Duodenal mucosa (tissue), 2 donors: ENCODE data around the gene JMJD8.

Source experiments
- H3K27ac ChIP-seq: one replicate; pipeline ENCODE4 v1.7.0; 2013; ENCODE audit warnings: low read depth, low read length
- H3K27me3 ChIP-seq, 2 donors: one replicate each; pipeline ENCODE4 v1.7.0; 2013; ENCODE audit warnings: low read length in 2 of 2, control low read depth in 1 of 2; ENCODE audit not compliant: insufficient read depth in 2 of 2, control insufficient read depth in 1 of 2
- H3K36me3 ChIP-seq, 2 donors: one replicate each; pipeline ENCODE4 v1.7.0; 2013; ENCODE audit warnings: low read length in 2 of 2, control low read depth in 1 of 2; ENCODE audit not compliant: insufficient read depth in 2 of 2, control insufficient read depth in 1 of 2
- H3K4me1 ChIP-seq, 2 donors: one replicate each; pipeline ENCODE4 v1.7.0; 2013; ENCODE audit warnings: low read length in 2 of 2, control low read depth in 1 of 2; ENCODE audit not compliant: insufficient read depth in 2 of 2, control insufficient read depth in 1 of 2
- H3K4me3 ChIP-seq, 2 donors: one replicate each; pipeline ENCODE4 v1.7.0; 2013; ENCODE audit warnings: low read length in 2 of 2, low read depth in 1 of 2
- H3K9ac ChIP-seq, 2 donors: one replicate each; pipeline ENCODE4 v1.7.0; 2013; ENCODE audit warnings: low read length in 2 of 2, low read depth in 1 of 2
- H3K9me3 ChIP-seq, 2 donors: one replicate each; pipeline ENCODE4 v1.7.0; 2013; ENCODE audit warnings: low read length in 2 of 2, control low read depth in 1 of 2; ENCODE audit not compliant: control insufficient read depth in 1 of 2

The JMJD8 gene, protein sequence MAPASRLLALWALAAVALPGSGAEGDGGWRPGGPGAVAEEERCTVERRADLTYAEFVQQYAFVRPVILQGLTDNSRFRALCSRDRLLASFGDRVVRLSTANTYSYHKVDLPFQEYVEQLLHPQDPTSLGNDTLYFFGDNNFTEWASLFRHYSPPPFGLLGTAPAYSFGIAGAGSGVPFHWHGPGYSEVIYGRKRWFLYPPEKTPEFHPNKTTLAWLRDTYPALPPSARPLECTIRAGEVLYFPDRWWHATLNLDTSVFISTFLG

DNA sequence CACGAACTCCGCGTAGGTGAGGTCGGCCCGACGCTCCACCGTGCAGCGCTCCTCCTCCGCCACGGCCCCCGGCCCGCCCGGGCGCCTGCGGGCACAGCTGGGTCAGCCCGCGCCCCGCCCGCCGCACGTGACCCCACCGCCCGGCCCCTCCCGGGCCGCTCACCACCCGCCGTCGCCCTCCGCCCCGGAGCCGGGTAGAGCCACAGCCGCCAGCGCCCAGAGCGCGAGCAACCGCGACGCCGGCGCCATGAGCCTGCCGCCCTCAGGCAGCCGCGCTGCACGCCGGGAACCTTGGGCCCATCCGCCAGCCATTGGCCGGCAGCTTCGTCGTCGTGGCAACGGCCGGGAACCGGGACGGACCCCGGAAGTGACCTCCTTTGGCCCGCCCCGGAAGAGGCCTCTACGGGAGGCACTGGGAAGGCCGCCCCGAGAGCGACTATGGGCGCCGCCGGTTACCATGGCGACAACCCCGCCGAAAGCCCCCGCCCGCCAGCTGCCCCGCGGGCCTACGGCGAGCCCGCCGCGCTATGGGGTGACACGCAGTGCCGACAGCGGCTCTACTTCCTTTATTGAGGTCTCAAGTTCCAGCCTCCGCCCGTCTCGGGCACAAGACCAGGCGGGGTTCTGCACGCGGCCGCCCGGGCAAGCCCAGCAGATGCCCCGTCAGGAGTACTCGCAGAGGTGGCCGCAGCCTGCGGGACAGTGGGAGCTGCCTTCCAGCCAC is at the start of gene JMJD8:
JMJD8 (minus strand) TSS at position 264 of the 724 bp plus-strand sequence; CDS start at position 249, 15 bp downstream.
- no peaks in the 10 kb centered on the region for H3K9me3 ChIP-seq
- H3K27me3 ChIP-seq: no peaks in the 10 kb centered on the region
- peak within 1 kb of the TSS; percentile 43 to 54 for H3K9ac ChIP-seq
- peak within 1 kb of the TSS; percentile 71 to 77 for H3K4me3 ChIP-seq
- H3K4me1 ChIP-seq: peaks cover 21 to 47% of the 10 kb centered on the region in 2 donors
- H3K36me3 ChIP-seq: peaks cover 21 to 42% of the 10 kb centered on the region in 2 donors
- H3K27ac ChIP-seq: peak within 1 kb of the TSS; percentile 70

DNA sequence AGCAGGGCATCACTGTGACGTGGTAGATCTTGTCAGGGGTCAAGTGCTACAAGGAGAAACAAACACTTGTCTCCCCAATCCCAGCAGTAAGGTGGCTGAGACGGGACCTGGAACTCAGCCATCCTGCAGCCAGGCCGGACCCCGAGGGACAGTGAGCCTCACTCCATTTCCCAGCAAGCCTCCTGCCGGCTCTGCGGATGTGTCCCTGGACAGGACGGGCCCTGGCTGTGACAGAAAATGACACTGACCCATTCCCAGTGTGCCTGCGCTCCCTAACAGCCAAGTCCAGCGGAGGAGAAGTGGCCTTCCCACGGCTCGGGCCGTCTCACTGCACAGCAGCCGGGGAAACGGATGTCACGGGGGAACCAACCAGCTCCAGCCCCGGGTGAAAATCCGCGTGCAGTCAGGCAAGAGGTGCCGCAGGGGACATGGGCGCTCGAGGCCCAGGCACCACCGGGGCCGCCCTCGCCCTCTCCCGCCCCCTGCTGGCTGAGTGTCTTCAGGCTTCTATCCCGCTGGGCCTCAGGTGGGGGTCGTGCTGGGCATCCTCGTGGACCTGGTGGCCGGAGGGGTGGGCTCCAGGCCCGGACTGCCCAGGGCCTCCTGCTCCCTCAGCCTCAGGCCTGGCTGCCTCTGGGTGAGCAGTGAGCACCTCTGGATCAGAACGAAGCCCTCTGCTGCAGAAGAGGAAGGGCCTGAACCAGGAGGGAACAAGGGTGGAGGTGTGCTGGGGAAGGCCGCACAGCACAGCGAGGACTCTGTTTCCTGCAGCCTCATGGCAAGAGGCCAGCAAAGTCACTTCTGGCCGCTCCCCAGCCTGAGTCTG is 49.5 kb upstream of the JMJD8 start:
- no peak overlapping the region for H3K27ac ChIP-seq
- no peaks in the 10 kb centered on the region for H3K27me3 ChIP-seq
- peaks cover 34 to 56% of the 10 kb centered on the region in 2 donors for H3K36me3 ChIP-seq
- H3K4me3 ChIP-seq: no peak overlapping the region
- no peak overlapping the region for H3K9ac ChIP-seq
- H3K4me1 ChIP-seq: peaks cover 0 to under 1% of the 10 kb centered on the region in 2 donors
- no peaks in the 10 kb centered on the region for H3K9me3 ChIP-seq

DNA sequence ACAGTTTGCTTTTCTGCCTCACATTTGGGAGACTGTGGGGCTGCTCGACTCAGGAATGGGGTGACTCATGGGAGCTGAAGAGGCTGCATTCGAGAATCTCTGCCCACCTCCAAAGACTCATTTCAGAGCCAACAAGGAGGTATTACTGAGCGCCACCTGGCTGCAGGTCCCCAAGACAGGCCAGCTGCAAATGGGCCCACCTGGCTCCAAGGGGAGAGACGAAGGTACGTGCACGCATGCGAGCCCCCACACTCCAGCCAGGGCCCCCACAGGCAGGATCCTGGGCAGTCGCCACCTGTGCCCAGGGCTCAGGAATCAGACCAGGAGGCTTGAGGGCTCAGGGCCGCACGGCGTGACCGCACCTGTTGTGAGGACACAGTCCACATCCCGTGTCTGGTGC is 48.8 kb upstream of the JMJD8 start:
- H3K4me1 ChIP-seq: peaks cover 0 to 4% of the 10 kb centered on the region in 2 donors
- peaks cover 34 to 54% of the 10 kb centered on the region in 2 donors for H3K36me3 ChIP-seq
- H3K27me3 ChIP-seq: no peaks in the 10 kb centered on the region
- no peaks in the 10 kb centered on the region for H3K9me3 ChIP-seq
- H3K9ac ChIP-seq: no peak overlapping the region
- no peak overlapping the region for H3K4me3 ChIP-seq
- H3K27ac ChIP-seq: no peak overlapping the region

DNA sequence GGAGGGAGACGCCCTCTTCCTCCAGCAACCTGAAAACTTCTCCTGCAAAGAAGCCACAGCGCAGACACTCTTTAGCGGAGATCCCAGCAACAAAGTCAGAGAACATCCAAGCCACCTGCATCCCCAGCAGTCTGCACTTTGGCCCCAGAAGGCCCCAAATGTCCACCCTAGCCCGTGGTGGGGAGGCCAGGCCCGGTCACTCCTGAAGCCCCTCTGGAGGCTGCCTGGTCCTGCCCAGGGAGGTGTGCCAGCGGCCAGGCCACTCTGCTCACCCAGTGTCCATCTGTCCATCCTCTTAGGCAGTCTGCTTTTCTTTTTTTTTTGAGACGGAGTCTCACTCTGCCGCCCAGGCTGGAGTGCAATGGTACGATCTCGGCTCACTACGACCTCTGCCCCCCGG is 48.2 kb upstream of the JMJD8 start:
- Histone ChIP-seq H3K9ac (no peak overlapping the region), H3K27ac (no peak overlapping the region), H3K36me3 (peaks cover 34 to 48% of the 10 kb centered on the region in 2 donors), H3K4me1 (peaks cover 0 to 8% of the 10 kb centered on the region in 2 donors), H3K27me3 (peaks cover 0 to 3% of the 10 kb centered on the region in 2 donors), H3K4me3 (no peak overlapping the region), H3K9me3 (no peaks in the 10 kb centered on the region)

DNA sequence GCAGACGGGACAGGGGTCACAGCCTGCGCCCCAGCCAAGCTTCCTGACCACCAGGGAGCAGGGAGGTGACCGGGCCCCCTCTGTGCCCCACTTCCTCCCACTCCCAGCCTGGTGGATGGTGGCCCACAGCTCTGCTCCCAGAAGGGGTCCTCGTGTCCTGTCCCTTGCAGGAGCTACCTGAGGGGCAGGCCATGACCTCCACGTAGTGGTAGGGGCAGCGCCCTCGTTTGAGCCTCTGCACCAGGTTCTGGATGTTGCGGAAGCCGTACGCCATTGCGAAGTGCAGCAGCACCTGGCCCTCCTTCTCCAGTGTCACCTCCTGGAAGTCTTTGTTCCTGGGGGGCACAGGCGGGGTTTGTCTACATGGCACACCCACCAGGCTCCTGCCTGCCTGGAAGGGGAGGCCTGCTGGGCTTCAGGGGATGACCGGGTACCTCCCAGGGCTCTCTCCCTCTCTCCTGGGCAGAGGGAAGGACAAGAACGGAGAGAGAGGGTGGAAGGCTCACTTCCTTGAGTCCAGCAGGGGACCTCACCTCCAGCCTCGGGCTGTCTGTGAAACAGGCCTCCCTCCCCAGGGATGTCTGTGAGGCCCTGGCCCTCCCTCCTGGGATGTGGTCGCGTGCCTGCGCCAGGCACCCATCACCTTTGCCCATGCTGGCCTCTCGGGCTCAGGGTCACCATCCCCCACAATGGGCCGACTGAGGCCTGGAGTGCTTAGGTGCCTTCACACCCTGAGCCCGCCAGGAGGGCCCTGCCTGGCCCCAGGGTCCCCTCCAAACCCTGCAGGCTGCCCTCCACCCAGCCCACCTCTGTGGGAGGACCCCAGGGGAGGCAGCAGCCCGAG is 46.8 kb upstream of the JMJD8 start:
- peaks cover 0 to 18% of the 10 kb centered on the region in 2 donors for H3K4me1 ChIP-seq
- peaks cover 8 to 10% of the 10 kb centered on the region in 2 donors for H3K27me3 ChIP-seq
- no peak overlapping the region for H3K9ac ChIP-seq
- no peak overlapping the region for H3K4me3 ChIP-seq
- H3K36me3 ChIP-seq: peaks cover 28 to 34% of the 10 kb centered on the region in 2 donors
- no peak overlapping the region for H3K27ac ChIP-seq
- H3K9me3 ChIP-seq: no peaks in the 10 kb centered on the region

DNA sequence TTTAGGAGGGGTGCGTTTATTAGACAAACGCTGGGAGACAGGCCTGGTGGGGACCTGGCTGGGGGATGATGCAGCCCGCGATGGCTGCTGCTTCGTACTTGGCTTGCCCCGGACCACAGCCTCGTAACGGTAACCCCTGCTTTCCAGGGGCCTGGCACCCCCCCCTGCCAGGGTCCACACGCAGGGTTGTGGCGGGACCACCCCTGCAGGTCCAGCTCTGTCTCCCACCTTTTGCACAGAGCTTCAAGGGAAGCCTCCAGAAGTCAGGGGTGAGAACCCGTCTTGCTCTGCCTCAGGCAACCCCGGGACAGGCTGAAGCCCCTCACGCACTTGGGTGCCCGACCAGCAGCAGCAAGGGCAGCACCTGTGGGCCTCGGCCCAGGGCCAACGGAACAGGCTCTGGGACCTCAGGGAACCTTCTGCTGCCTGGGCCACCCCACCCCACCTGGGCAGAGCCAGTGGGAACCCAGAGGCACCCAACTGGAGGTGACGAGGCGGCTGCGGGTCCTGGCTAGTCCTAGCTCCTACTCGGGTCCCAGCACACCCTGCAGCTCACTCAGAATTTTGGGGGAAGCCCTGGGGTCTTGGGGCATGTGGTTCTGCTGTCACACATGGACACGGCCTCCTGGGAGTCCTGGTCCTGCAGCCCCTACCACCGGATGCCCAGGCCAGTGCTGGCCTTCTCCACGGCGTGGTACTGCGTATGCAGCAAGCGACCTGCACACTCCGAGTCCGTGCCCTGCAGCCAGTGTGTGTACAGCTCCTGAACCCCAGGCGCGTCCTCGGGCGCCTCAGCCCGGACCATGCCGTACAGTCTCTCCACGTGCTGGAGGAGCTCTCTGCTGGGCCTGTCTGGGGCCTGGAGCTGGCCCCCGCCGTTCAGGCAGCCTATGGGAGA is 45.9 kb upstream of the JMJD8 start:
- Histone ChIP-seq H3K9ac (no peak overlapping the region), H3K27me3 (peaks cover 15 to 19% of the 10 kb centered on the region in 2 donors), H3K27ac (no peak overlapping the region), H3K4me1 (peaks cover 0 to 18% of the 10 kb centered on the region in 2 donors), H3K36me3 (peaks cover 20 to 25% of the 10 kb centered on the region in 2 donors), H3K9me3 (no peaks in the 10 kb centered on the region), H3K4me3 (no peak overlapping the region)

DNA sequence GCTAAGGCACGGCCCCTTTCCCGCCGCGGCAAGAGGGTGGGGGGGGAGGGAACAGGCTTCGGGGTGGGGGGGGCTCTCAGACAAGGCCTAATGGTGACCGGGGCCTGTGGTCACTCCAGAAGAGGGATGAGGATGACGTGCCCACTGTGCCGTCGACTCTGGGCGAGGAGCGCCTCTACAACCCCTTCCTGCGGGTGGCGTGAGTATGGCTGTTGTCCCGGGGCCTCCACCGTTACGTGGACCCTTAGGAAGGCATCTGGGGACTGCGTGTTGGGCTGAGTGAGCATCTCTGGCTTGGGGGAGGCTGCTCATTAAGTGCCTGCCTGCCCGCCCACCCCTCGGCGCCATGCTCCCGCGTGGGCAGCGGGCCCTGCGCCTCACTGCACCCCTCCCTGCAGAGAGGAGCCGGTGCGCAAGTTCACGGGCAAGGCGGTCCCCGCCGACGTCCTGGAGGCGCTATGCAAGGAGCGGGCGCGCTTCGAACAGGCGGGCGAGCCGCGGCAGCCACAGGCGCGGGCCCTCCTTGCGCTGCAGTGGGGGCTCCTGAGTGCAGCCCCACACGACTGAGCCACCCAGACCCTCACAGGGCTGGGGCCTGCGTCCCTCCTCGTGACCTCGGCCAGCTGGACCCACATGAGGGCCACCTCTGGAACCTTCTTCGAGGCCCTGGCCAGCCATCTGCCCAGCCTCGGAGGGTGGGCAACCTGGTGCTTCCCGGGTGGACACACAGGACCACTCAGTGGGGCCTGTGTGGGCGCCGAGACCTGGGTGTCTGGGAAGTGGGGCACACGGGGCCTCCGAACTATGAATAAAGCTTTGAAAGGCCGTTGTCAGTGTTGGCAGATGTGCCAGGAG is 45.0 kb upstream of the JMJD8 start:
- Histone ChIP-seq H3K9me3 (no peaks in the 10 kb centered on the region), H3K27me3 (peaks cover 15 to 22% of the 10 kb centered on the region in 2 donors), H3K9ac (no peak overlapping the region), H3K4me1 (peaks cover 0 to 18% of the 10 kb centered on the region in 2 donors), H3K36me3 (peaks cover 12 to 16% of the 10 kb centered on the region in 2 donors), H3K4me3 (no peak overlapping the region), H3K27ac (no peak overlapping the region)

DNA sequence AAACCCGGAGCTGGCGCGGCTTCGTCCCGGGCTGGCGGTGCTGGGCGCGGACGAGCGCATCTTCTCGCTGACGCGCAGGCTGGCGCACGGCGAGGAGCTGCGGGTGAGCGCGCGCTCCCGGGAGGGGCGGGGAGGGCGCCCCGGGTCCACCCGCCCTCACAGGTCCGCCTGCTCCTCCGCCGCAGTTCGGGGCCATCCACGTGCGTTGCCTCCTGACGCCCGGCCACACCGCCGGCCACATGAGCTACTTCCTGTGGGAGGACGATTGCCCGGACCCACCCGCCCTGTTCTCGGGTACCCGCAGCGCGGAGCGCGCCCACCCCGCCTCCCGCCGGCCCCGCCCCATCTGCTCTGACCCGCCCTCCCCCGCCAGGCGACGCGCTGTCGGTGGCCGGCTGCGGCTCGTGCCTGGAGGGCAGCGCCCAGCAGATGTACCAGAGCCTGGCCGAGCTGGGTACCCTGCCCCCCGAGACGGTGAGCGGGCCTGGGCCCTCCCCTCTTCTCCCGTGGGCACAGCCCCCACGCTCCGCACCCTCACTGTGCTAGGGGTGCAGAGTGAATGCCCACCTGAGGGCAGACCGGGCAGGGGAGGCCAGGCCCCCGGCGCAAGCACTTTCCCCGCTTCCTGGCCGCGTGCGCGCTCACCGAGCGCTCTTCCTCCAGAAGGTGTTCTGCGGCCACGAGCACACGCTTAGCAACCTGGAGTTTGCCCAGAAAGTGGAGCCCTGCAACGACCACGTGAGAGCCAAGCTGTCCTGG is 44.2 kb upstream of the JMJD8 start:
- no peak overlapping the region for H3K9ac ChIP-seq
- H3K27me3 ChIP-seq: peaks cover 15 to 22% of the 10 kb centered on the region in 2 donors
- H3K9me3 ChIP-seq: no peaks in the 10 kb centered on the region
- peaks cover 0 to 18% of the 10 kb centered on the region in 2 donors for H3K4me1 ChIP-seq
- H3K27ac ChIP-seq: no peak overlapping the region
- H3K36me3 ChIP-seq: peaks cover 9% of the 10 kb centered on the region in 2 donors
- peak overlapping the region; percentile 29 to 54 for H3K4me3 ChIP-seq
